Neural cell (in vitro differentiated cells): ENCODE results near the gene LDLRAD4.

Experiments
- MXI1 ChIP-seq: fragments of 450-650 bp; conservative IDR thresholded peaks from 2 replicates; pipeline ENCODE4 v1.6.1; 2014; ENCODE audit warnings: antibody characterized with exemption, mild to moderate bottlenecking; ENCODE audit not compliant: poor library complexity, severe bottlenecking
- POLR2AphosphoS5 ChIP-seq: IDR thresholded peaks from 2 replicates; pipeline ENCODE4 v1.6.1; 2012
- TAF1 ChIP-seq: IDR thresholded peaks from 2 replicates; pipeline ENCODE4 v1.6.1; 2012; ENCODE audit warnings: low read depth
- TF ChIP-seq, protein P1 (sequence below): fragments of 450-650 bp; IDR thresholded peaks from 2 replicates; pipeline ENCODE4 v1.5.1; 2014; ENCODE audit warnings: antibody characterized with exemption, mild to moderate bottlenecking, moderate library complexity; ENCODE audit not compliant: poor library complexity, severe bottlenecking

DNA sequence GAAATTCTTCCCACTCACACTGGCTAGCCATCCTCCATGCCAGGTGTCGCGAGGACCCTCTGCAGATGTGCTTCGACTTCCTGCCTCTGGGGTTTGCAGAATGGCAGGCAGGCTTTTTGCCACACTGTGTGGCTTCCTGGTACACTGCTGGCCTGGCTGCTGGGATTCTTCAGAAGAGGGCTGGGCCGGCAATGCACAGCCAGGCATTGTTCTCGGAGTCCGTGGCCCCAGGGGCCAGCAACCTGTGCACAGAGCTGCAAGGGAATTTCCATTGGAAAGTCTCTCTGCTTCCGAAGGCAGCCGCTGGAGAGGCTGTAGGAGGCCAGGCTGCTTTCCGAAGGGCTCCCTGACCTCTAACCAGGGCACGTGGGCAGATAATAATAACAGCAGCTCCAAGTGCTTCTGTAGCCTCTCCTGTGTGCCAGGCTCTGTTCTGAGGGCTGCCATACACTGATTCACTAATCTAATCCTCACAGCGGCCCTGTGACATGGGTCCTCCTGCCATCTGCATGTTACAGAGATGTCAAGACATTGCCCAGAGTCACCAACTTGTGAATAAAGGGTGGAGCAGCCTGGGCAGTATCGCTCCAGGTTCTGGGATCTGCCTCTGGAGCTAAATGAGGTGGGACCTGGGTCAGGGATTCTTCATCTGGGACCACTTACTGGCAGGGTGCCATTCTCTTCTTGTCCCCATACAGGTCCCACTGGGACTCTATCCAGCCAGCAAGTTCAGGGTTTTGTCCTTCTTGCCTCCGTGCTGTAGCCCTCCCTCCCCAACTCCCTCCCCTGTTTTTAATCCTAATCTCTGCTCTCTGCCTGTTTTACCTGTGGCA lies 5.0 kb downstream of the LDLRAD4 start:
- no peak for TF ChIP-seq POLR2AphosphoS5
- TF ChIP-seq, protein P1, sequence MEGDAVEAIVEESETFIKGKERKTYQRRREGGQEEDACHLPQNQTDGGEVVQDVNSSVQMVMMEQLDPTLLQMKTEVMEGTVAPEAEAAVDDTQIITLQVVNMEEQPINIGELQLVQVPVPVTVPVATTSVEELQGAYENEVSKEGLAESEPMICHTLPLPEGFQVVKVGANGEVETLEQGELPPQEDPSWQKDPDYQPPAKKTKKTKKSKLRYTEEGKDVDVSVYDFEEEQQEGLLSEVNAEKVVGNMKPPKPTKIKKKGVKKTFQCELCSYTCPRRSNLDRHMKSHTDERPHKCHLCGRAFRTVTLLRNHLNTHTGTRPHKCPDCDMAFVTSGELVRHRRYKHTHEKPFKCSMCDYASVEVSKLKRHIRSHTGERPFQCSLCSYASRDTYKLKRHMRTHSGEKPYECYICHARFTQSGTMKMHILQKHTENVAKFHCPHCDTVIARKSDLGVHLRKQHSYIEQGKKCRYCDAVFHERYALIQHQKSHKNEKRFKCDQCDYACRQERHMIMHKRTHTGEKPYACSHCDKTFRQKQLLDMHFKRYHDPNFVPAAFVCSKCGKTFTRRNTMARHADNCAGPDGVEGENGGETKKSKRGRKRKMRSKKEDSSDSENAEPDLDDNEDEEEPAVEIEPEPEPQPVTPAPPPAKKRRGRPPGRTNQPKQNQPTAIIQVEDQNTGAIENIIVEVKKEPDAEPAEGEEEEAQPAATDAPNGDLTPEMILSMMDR, result no peak
- no peak for TF ChIP-seq MXI1
- TF ChIP-seq TAF1, result no peak
